ENCODE measurements around the gene MRTFA.

MRTFA gene

DNA sequence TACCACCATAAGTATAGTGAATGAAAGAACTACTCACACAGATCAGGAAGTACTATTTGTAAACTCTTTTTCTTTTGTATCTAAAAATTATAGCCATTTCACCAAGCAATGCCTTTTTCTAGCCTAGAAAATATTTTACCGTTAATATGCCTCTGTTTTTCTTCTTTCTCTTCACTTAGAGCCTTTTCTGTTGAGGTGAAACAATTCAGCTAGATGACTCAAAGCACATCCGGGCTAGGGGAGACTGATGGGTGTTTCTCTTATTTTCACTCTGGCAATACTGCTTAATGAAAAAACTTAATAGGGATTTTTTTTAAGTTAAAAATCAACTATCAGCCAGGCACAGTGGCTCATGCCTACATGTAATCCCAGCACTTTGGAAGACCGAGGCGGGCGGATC is 172.8 kb downstream of the MRTFA start:
- Histone ChIP-seq H3K9ac (ENCODE audit: low read depth, low read length) (no peak overlapping the region), H3K9me3 (ENCODE audit: insufficient read depth, low read depth, low read length) (no peaks in the 10 kb centered on the region), H3K36me3 (ENCODE audit: insufficient read depth, low read depth, low read length) (peaks cover 6% of the 10 kb centered on the region; the same call in 1 of the 2 replicates), H3K27me3 (ENCODE audit: insufficient read depth, low read length) (no peaks in the 10 kb centered on the region), H3K27ac (ENCODE audit: low read length) (no peak overlapping the region), H3K4me3 (ENCODE audit: low read length) (no peak overlapping the region), H3K4me1 (ENCODE audit: insufficient read depth, low read length) (no peaks in the 10 kb centered on the region)

DNA sequence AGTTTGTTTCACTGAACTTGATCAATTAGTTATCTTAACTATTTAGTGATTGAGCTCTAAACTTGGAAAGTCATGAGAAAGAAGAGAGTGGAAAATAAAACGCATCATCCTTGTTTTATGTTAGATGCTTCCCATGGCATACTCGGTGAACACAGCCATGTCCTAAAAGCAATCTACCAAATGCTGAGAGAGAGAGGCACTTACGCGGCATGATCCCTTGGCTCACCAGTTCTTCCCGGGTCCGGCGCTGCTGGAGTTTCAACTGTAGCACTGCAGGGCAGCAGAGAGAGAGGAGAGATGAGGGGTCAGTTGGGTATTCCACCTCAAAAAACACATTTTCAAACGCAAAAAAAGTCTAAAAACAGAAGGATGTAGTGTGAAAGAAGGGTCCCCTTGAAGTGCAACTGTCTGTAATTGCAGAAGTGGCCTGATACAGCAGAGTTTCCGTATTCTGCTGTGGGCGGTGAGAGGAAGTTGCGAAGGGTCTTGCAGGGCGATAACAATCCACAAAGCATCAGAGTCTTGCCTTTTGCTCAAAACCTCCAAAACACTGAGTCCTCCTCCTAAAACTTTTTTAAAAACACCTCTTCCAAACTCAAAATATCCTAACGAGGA is 173.4 kb downstream of the MRTFA start:
- no peaks in the 10 kb centered on the region for H3K9me3 ChIP-seq (ENCODE audit: insufficient read depth, low read depth, low read length)
- no peaks in the 10 kb centered on the region for H3K4me1 ChIP-seq (ENCODE audit: insufficient read depth, low read length)
- H3K36me3 ChIP-seq (ENCODE audit: insufficient read depth, low read depth, low read length) = peaks cover 6% of the 10 kb centered on the region; the same call in 1 of the 2 replicates
- no peak overlapping the region for H3K9ac ChIP-seq (ENCODE audit: low read depth, low read length)
- no peak overlapping the region for H3K27ac ChIP-seq (ENCODE audit: low read length)
- H3K4me3 ChIP-seq (ENCODE audit: low read length) = no peak overlapping the region
- H3K27me3 ChIP-seq (ENCODE audit: insufficient read depth, low read length) = no peaks in the 10 kb centered on the region

DNA sequence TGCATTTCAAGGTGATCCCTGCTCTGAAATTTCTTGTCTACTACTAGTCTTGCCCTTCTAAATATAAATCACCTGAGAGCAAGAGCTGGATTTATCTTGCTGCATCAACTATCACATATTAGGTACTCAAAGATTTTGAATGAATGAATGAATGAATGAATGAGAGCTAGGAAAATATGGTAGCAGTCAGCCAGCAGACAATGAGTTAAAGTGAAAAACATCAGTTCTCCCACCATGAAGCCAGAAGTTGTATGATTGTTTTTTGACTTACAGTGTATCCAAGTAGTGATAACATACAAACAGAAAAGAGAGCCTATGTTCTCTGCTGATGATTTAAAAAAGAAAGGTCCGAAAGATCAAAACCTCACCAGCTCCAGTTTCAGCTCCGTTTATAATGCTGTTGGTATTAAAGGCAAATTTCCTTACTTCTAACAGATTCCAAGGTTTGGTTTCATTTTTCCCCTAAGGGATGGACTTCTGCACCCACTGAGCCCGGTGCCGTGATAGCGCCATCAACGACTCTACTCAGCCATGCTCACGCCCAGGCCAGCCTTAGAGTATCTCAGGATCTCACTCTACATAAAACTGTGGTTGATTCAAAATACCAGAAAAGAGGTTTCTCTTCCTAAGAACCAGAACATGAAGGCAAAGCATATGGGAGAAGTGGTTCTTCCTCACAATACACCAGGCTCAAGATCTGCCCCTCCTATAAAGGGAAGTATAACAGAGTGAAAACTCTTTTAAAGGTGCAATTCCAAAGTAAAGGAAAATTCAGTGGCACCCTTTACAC is 174.1 kb downstream of the MRTFA start:
- H3K4me1 ChIP-seq (ENCODE audit: insufficient read depth, low read length) = no peaks in the 10 kb centered on the region
- H3K9me3 ChIP-seq (ENCODE audit: insufficient read depth, low read depth, low read length) = no peaks in the 10 kb centered on the region
- no peaks in the 10 kb centered on the region for H3K27me3 ChIP-seq (ENCODE audit: insufficient read depth, low read length)
- H3K9ac ChIP-seq (ENCODE audit: low read depth, low read length) = no peak overlapping the region
- H3K27ac ChIP-seq (ENCODE audit: low read length) = no peak overlapping the region
- no peak overlapping the region for H3K4me3 ChIP-seq (ENCODE audit: low read length)
- H3K36me3 ChIP-seq (ENCODE audit: insufficient read depth, low read depth, low read length) = peaks cover 6% of the 10 kb centered on the region; the same call in 1 of the 2 replicates

DNA sequence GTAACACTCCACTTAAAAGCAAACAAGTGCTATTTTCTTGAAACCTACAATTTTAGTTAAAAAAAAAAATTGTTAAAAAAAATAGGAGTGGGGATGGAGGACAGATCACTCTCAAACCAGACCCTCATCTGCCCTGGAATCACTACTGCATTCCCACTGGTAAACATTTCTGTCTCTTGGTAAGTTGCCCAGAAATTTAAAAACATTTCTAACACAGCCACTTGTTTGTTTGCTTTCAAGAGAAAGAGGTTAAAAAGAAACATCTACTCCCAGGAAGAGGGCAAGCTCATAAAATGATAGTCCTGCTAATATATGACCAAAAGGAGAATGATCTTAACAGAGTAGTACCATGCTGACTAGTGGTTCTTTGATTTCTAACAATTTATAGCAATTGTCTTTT is 182.8 kb downstream of the MRTFA start:
- H3K27me3 ChIP-seq (ENCODE audit: insufficient read depth, low read length) = no peaks in the 10 kb centered on the region
- peaks cover 18% of the 10 kb centered on the region; the same call in 1 of the 2 replicates for H3K4me1 ChIP-seq (ENCODE audit: insufficient read depth, low read length)
- H3K9ac ChIP-seq (ENCODE audit: low read depth, low read length) = no peak overlapping the region
- no peak overlapping the region for H3K27ac ChIP-seq (ENCODE audit: low read length)
- no peak overlapping the region for H3K4me3 ChIP-seq (ENCODE audit: low read length)
- no peaks in the 10 kb centered on the region for H3K36me3 ChIP-seq (ENCODE audit: insufficient read depth, low read depth, low read length)
- H3K9me3 ChIP-seq (ENCODE audit: insufficient read depth, low read depth, low read length) = no peaks in the 10 kb centered on the region

DNA sequence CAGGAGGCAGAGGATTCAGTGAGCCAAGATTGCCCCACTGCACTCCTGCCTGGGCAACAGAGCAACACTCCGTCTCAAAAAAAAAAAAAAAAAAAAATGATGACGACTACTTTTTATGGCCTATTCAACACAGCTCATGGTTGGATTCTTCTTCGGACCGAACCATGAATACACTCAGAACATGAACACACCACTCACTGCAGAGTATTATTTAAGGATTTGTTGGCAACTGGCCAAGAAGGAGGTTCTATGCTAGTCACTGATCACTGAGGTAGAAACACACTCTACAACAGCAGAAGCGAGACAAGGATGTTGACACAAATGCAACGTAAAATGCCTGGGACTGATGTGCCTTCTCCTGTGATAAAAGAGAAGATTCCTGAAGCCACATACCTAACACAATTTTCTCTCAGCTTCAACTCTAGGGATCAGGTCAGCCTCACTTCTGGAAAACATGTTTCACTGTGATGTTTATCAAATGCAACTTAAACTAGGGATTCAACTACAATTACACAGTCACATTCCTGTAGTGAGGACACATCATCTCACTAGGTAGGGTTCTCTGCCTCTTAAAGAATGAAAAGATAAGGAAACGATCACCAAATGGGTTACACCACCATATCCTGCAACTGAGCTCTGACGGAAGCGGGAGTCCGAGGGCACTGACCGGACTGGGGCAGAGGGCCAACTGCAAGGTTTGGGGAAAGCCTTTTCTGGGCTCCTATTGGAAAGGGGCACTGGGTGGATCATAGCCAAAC is 183.6 kb downstream of the MRTFA start:
- Histone ChIP-seq H3K27me3 (ENCODE audit: insufficient read depth, low read length) (no peaks in the 10 kb centered on the region), H3K4me3 (ENCODE audit: low read length) (no peak overlapping the region), H3K9me3 (ENCODE audit: insufficient read depth, low read depth, low read length) (no peaks in the 10 kb centered on the region), H3K36me3 (ENCODE audit: insufficient read depth, low read depth, low read length) (no peaks in the 10 kb centered on the region), H3K9ac (ENCODE audit: low read depth, low read length) (no peak overlapping the region), H3K4me1 (ENCODE audit: insufficient read depth, low read length) (peaks cover 18% of the 10 kb centered on the region; the same call in 1 of the 2 replicates), H3K27ac (ENCODE audit: low read length) (no peak overlapping the region)

DNA sequence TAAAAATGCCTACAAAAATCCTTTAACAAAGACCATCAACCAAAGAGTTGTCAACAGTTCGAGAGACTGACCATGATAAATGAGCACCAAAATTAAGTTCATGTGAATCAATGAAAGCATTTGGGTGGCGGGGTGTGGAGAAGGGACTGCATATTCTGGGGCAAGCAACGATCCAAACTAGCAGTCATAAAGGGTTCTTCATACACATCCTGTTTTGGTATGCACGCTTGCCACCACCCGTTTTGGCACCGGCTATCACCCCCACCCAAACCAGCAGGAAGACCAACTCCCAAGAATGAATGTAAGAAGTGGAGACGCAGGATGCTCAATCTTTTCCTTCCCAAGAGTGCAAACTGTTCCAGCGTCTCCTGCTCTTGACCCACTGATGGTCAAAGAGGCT is 185.3 kb downstream of the MRTFA start:
- no peak overlapping the region for H3K4me3 ChIP-seq (ENCODE audit: low read length)
- peaks cover 18% of the 10 kb centered on the region; the same call in 1 of the 2 replicates for H3K4me1 ChIP-seq (ENCODE audit: insufficient read depth, low read length)

DNA sequence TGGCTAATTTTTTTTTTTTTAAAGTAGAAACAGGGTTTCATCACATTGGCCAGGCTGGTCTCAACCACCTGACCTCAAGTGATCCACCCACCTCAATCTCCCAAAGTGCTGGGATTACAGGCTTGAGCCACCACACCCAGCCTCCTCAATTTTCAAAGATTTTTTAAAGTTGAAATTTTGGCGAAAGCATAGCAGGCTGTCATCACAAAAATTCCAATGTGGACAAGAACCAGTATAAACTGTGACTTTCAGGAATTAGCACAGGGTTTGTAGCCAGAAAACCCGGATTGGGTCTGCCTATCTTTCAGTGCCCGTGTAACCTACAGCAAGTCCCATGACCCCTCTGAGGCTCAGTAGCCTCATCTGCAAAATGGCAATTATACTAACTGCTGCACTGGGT is 185.9 kb downstream of the MRTFA start:
- no peaks in the 10 kb centered on the region for H3K36me3 ChIP-seq (ENCODE audit: insufficient read depth, low read depth, low read length)
- no peak overlapping the region for H3K9ac ChIP-seq (ENCODE audit: low read depth, low read length)
- no peak overlapping the region for H3K27ac ChIP-seq (ENCODE audit: low read length)
- no peaks in the 10 kb centered on the region for H3K9me3 ChIP-seq (ENCODE audit: insufficient read depth, low read depth, low read length)
- peaks cover 18% of the 10 kb centered on the region; the same call in 1 of the 2 replicates for H3K4me1 ChIP-seq (ENCODE audit: insufficient read depth, low read length)
- no peak overlapping the region for H3K4me3 ChIP-seq (ENCODE audit: low read length)
- H3K27me3 ChIP-seq (ENCODE audit: insufficient read depth, low read length) = no peaks in the 10 kb centered on the region

More for the DNA sequence above, 185.3 kb downstream of the MRTFA start:
- H3K9me3 ChIP-seq (ENCODE audit: insufficient read depth, low read depth, low read length) = no peaks in the 10 kb centered on the region
- no peak overlapping the region; the same call in 1 of the 2 replicates for H3K9ac ChIP-seq (ENCODE audit: low read depth, low read length)
- H3K36me3 ChIP-seq (ENCODE audit: insufficient read depth, low read depth, low read length) = no peaks in the 10 kb centered on the region
- no peaks in the 10 kb centered on the region for H3K27me3 ChIP-seq (ENCODE audit: insufficient read depth, low read length)
- no peak overlapping the region for H3K27ac ChIP-seq (ENCODE audit: low read length)

DNA sequence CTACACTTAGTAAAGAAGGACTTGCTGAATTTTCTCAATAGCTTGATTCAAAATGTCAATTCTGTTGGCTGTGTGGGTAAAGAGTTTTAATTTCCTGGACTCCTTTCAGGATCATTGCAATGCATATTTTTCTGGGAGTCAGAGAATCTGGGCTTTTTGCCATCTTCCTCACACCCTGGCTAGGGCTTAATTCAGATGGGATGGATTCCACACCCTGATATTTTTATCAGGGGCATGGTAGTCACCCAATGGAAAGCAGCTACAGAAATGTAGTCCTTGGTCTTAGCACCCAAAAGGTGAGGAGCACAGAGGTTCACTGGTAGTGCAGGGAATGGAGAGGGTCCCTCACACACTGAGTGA is 186.9 kb downstream of the MRTFA start:
- Histone ChIP-seq H3K4me1 (ENCODE audit: insufficient read depth, low read length) (peaks cover 18% of the 10 kb centered on the region; the same call in 1 of the 2 replicates), H3K9me3 (ENCODE audit: insufficient read depth, low read depth, low read length) (no peaks in the 10 kb centered on the region), H3K9ac (ENCODE audit: low read depth, low read length) (no peak overlapping the region), H3K27me3 (ENCODE audit: insufficient read depth, low read length) (no peaks in the 10 kb centered on the region), H3K4me3 (ENCODE audit: low read length) (no peak overlapping the region), H3K36me3 (ENCODE audit: insufficient read depth, low read depth, low read length) (no peaks in the 10 kb centered on the region), H3K27ac (ENCODE audit: low read length) (no peak overlapping the region)

DNA sequence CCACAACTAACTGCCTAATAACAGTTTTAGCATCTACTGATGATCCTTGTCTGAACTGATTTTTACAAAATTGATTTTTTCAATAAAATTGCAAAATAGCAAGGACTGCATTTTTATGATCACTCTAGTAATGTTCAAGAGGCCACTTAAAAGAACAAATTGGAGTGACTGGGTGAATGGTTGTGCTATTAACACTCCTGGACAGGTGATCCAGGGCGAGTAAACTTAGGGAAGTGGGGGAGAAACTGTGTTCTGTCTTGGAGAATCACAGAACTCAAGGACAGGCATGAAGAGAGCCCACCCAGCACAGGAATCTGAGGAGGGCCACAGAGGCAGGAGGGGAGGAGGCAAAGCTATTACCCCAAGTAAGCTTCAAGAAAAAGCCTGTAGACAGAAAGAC is 190.3 kb downstream of the MRTFA start:
- no peaks in the 10 kb centered on the region for H3K9me3 ChIP-seq (ENCODE audit: insufficient read depth, low read depth, low read length)
- H3K4me3 ChIP-seq (ENCODE audit: low read length) = no peak overlapping the region
- no peak overlapping the region for H3K9ac ChIP-seq (ENCODE audit: low read depth, low read length)
- H3K27ac ChIP-seq (ENCODE audit: low read length) = no peak overlapping the region
- H3K4me1 ChIP-seq (ENCODE audit: insufficient read depth, low read length) = peaks cover 14% of the 10 kb centered on the region; the same call in 1 of the 2 replicates
- no peaks in the 10 kb centered on the region for H3K36me3 ChIP-seq (ENCODE audit: insufficient read depth, low read depth, low read length)
- H3K27me3 ChIP-seq (ENCODE audit: insufficient read depth, low read length) = no peaks in the 10 kb centered on the region

DNA sequence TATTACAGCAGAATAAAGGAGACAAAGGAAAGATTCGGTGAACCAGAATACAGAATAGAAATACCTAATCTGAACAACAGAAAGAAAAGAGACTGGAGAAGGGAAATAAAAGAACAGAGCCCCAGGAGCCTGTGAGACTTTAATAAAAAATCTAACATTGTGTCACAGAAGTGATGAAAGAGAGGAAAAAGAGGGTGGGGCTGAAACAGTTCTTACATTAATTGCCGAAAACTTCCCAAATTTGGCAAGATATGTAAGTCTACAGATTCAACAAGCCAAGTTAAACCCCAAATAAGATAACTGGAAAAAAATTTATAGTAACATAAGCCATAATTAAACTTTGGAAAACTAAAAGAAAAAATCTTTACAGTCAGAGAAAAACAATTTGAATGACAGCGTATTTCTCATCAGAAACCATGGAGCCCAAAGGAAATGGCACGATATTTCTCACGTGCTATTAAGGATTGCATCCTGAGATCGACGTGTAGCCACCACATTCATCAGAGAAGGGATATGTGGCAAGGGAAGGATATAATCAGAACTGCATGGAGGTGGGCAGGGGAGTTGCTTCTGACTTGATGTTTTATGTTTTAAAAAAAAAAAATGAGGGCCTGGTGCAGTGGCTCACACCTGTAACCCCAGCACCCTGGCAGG is 192.2 kb downstream of the MRTFA start:
- Histone ChIP-seq H3K4me3 (ENCODE audit: low read length) (no peak overlapping the region), H3K9ac (ENCODE audit: low read depth, low read length) (no peak overlapping the region), H3K27me3 (ENCODE audit: insufficient read depth, low read length) (no peaks in the 10 kb centered on the region), H3K9me3 (ENCODE audit: insufficient read depth, low read depth, low read length) (no peaks in the 10 kb centered on the region), H3K36me3 (ENCODE audit: insufficient read depth, low read depth, low read length) (no peaks in the 10 kb centered on the region), H3K4me1 (ENCODE audit: insufficient read depth, low read length) (peaks cover 2% of the 10 kb centered on the region; the same call in 1 of the 2 replicates), H3K27ac (ENCODE audit: low read length) (no peak overlapping the region)

DNA sequence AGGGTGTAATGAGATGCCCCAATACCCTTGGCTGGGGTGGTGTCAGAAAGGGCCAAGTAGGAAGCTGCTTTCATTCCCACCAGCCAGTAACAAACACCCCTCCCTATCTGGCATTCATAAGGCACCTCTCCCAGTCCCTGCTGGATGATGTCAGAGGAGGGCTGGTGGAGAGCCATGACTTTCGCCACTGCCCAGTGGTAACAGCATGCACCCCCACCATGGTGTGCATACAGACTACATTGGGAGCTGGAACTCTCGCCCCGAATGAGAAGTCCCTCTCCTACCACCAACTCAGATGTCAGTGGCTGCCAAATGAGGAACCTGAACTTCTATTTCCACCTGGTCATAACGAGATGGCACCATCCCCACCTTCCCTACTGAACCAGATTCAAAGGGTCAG is 192.8 kb downstream of the MRTFA start:
- Histone ChIP-seq H3K4me1 (ENCODE audit: insufficient read depth, low read length) (no peaks in the 10 kb centered on the region), H3K4me3 (ENCODE audit: low read length) (no peak overlapping the region), H3K9ac (ENCODE audit: low read depth, low read length) (no peak overlapping the region), H3K27ac (ENCODE audit: low read length) (no peak overlapping the region), H3K27me3 (ENCODE audit: insufficient read depth, low read length) (no peaks in the 10 kb centered on the region), H3K36me3 (ENCODE audit: insufficient read depth, low read depth, low read length) (no peaks in the 10 kb centered on the region), H3K9me3 (ENCODE audit: insufficient read depth, low read depth, low read length) (no peaks in the 10 kb centered on the region)

Measured in iPS-20b (cell line).